Measurements from ENCODE around the gene HCST.

Gene HCST

DNA sequence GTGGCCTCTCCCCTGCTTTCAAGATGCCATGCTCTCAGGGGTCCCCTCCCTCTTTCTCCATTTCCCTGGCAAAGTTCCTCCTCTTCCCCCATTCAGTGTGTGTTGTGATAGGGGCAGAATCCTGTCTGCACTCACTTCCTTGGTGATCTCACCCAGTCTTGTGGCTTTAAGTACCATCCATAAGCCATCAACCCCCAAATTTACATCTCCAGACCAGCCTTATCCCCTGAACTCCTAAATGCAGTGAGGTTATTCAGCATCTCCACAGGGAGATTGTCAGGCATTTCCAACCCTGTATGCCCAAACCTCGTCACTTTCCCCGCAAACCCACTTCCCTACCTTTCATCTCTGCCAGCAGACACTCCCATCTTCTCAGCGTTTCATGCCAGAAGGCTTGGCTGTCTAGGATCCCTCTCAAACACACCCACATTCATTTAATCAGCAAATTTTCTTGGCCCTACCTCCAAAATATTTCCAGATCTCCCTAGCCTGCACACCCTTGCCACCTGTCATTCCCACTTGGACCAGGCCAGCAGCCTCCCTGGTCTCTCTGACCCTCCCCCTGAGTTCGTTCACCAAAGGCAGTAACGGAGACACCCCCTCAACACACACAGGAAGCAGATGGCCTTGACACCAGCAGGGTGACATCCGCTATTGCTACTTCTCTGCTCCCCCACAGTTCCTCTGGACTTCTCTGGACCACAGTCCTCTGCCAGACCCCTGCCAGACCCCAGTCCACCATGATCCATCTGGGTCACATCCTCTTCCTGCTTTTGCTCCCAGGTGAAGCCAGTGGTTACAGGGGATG, at the start of gene HCST:
TSS of gene HCST (plus strand) at position 676 of the 808 bp plus-strand sequence. CDS start at position 741, 65 bp downstream.
- DNase-seq, result peak; percentile 57

DNA sequence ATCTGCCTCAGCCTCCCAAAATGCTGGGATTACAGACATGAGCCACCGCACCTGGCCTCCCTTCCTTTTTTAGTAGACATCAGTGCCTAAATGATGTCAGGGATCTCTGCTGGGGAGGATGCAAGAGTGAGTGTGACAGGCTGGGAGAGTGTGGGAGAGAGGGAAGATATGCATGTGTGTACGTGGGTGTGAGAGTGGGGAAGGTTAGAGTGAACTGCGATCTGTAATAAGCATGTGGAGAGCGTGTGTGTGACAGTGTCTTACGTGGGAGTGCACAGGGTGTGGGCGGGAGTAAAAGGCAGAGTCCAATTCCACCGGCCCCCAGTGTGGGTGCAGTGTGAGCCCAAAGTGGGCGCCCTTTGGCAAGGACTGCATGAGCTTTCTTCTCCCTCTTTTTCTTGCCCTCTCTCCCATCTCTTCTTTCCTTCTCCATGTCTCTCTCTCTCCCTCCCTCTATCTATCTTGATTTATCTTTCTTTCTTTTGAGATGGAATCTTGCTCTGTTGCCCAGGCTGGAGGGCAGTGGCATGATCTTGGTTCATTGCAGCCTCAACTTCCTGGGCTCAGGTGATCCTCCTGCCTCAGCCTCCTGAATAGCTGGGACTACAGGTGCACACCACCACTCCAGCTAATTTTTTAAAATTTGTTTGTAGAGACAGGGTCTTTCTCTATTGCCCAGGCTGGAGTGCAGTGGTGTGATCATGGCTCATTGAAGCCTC, 49.1 kb upstream of the HCST start:
- DNase-seq, result no peak

DNA sequence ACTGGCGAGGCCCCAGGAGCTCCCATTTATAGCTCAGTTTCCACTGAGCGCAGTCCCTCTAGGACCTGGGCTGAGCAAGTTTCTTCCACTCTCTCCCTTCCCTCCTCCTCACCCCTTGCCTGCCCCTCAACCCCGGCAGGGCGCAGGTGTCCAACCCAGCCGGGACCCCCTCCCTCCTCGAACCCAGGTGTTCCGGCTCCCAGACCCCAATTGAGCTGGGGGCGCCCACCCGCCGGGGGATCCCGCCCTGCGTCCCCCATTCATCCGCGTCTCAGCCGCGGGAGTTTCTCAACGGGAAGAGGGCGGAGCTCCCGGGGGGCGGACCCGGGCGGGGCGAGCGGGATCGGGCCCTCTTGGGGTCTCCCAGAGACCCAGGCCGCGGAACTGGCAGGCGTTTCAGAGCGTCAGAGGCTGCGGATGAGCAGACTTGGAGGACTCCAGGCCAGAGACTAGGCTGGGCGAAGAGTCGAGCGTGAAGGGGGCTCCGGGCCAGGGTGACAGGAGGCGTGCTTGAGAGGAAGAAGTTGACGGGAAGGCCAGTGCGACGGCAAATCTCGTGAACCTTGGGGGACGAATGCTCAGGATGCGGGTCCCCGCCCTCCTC, 45.7 kb upstream of the HCST start, which contains the start of gene KIRREL2:
TSS of gene KIRREL2 (plus strand) at position 366 of the 604 bp plus-strand sequence. CDS start at position 575, 209 bp downstream.
- DNase-seq, result no peak

GRCh38 chr19:35858311-35858710, 44.0 kb upstream of the HCST start:
- no peak for DNase-seq

- DNase-seq, result no peak
Measured at GRCh38 chr19:35859414-35859813, 42.9 kb upstream of the HCST start.

DNA sequence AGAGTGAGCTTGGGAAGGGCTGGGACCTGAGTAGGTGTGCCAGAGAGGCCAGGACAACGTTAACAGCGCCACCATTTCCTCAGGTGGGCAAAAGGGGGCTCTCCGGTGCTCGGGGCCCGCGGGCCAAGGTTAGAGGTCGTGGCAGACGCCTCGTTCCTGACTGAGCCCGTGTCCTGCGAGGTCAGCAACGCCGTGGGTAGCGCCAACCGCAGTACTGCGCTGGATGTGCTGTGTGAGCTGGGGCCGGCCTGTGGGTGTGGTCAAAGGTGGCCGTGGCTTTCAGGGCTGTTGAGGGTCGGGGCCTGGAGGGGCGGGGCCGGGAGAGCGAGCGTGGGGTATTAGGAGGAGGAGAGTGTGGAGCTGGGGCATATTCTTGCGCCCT, 41.9 kb upstream of the HCST start:
- no peak for DNase-seq

- no peak for DNase-seq
Measured at GRCh38 chr19:35860818-35861639, 41.3 kb upstream of the HCST start.

DNA sequence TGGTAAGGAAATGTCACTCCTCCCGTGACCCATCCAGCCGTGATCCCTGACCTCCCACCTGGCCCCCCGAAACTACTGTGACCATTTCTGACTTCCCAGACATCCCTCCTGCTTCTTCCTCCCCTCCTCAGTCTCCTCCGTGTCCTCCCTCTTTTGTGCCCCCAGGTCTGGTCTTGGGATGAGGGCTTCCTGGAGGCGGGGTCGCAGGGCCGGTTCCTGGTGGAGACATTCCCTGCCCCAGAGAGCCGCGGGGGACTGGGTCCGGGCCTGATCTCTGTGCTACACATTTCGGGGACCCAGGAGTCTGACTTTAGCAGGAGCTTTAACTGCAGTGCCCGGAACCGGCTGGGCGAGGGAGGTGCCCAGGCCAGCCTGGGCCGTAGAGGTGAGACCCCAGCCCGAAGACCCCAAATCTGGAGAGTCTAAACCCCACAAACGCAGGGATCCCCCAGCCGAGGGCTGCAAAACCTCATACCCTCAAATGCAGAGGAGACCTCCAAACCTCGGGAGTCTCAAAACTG, 40.6 kb upstream of the HCST start:
- DNase-seq, result no peak

- no peak for DNase-seq
Measured at GRCh38 chr19:35862528-35862927, 39.8 kb upstream of the HCST start.

- no peak for DNase-seq
Measured at GRCh38 chr19:35863018-35863417, 39.3 kb upstream of the HCST start.

DNA sequence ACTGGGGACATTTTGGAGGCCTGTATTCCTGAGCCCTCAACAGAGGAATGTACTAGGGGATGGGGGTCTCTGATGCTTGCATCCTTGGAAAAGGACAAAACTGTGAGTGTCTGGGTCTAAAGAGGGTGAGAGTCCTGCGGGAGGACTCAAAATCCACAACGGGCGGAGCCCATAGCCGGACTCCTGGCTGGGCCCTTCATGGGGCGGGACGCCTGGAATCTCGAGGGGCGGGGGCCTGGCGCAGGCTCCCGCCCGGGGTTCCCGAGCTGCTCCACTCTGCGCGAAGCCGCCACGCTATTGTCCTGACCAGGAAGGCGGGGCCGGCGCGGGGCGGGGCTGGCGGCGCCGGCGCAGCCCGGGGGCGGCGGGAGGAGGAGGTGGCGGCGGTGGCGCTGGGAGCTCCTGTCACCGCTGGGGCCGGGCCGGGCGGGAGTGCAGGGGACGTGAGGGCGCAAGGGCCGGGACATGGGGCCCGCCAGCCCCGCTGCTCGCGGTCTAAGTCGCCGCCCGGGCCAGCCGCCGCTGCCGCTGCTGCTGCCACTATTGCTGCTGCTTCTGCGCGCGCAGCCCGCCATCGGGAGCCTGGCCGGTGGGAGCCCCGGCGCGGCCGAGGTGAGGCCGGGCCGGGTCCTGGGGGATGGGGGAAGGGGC, 34.0 kb upstream of the HCST start, which contains the start of gene APLP1:
TSS of gene APLP1 (plus strand) at position 403 of the 651 bp plus-strand sequence. CDS start at position 466, 63 bp downstream.
- DNase-seq, result peak; percentile 42

- no peak for DNase-seq
Measured at GRCh38 chr19:35868823-35869326, 33.5 kb upstream of the HCST start.

DNA sequence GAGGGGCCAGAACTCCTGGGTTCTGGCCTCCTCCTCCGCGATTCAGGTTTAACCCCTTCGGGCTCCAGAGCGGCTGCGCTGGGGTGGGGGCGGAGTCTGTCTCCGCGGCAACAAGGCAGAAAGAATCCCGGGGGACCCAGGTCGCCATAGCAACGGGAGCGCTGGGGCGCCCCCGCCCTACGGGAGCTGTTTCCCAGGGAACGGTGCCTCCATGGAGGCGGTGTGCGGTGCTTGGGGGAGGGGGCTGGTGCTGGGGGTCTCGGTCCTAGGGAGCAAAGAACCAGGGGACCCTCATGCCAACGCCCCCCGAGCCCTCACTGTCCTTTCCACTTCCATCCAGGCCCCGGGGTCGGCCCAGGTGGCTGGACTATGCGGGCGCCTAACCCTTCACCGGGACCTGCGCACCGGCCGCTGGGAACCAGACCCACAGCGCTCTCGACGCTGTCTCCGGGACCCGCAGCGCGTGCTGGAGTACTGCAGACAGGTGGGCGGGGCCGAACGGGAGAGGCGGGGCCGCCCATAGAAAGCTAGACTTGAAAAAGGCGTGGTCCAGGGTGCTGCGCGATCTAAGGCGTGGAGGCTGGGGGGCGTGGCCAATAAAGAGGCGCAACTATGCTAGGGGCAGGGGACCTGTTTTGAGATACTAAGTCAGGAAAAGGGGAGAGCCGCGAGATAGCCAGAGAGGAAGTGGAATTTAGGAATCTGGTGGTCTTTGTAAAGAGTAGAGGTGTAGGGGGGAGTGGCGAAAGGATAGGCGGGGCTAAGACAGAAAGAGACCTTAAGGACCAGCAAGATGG, 32.8 kb upstream of the HCST start:
- peak; percentile 81 for DNase-seq

DNA sequence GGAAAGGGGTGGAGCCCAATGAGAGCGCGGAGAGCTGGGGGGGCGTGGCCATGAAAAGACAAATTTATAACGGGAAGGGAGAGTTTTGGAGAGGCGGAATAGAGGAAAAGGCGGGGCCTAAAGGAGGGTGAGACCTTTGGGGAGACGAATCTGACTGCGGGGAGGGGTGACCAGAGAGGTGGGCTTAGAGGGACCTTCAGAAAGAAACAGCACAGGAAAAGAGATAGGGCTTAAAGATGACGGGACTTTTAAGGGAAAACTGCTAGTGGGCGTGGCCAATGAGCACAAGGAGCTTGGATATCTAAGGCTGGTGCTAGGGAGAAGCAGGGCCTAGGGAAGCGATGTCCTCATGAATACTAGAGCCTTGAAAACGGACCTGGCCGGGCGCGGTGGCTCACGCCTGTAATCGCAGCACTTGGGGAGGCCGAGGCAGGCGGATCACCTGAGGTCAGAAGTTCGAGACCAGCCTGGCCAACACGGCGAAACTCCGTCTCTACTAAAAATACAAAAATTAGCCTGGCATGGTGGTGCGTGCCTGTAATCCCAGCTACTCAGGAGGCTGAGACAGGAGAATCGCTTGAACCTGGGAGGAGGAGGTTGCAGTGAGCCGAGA, 32.1 kb upstream of the HCST start:
- peak; percentile 57 for DNase-seq

DNA sequence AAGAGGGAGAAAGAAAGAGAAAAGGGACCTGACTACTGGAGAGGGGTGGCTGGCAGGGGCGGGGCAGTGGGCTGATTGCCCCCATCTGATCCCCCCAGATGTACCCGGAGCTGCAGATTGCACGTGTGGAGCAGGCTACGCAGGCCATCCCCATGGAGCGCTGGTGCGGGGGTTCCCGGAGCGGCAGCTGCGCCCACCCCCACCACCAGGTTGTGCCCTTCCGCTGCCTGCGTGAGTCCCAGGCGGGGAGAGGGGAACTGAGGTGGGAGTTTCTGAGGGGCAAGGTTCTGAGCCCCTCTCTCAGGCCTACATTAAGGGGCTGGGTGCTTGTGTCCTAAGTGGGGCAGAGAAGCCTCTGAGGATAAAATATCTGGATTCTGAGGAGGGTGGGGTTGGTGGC, 31.5 kb upstream of the HCST start:
- no peak for DNase-seq

DNA sequence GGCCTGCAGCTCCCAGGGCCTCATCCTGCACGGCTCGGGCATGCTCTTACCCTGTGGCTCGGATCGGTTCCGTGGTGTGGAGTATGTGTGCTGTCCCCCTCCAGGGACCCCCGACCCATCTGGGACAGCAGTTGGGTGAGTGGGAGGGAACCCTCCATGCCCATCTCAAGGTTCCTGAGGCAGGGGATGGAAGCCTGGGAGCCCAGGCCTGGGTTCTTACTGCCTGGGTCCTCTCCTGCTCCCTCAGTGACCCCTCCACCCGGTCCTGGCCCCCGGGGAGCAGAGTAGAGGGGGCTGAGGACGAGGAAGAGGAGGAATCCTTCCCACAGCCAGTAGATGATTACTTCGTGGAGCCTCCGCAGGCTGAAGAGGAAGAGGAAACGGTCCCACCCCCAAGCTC, 30.7 kb upstream of the HCST start:
- DNase-seq, result no peak

- DNase-seq, result no peak
Measured at GRCh38 chr19:35872180-35872579, 30.1 kb upstream of the HCST start.

GRCh38 chr19:35874392-35874930, 27.9 kb upstream of the HCST start:
- DNase-seq, result no peak

- DNase-seq, result no peak
Measured at GRCh38 chr19:35879068-35879467, 23.3 kb upstream of the HCST start.

- peak; percentile 97 for DNase-seq
Measured at GRCh38 chr19:35879770-35880317, 22.5 kb upstream of the HCST start.
